HG02970 (cell line): ENCODE results near the gene GSTO2.

ENCODE experiments used
- ATAC-seq: cut with Tn5 transposase; IDR thresholded peaks from one replicate; pipeline ENCODE4 v1.9.1; 2021; ENCODE audit warnings: mild to moderate bottlenecking, moderate library complexity, moderate number of reproducible peaks; ENCODE audit not compliant: unreplicated experiment, low FRiP score

GSTO2 gene

DNA sequence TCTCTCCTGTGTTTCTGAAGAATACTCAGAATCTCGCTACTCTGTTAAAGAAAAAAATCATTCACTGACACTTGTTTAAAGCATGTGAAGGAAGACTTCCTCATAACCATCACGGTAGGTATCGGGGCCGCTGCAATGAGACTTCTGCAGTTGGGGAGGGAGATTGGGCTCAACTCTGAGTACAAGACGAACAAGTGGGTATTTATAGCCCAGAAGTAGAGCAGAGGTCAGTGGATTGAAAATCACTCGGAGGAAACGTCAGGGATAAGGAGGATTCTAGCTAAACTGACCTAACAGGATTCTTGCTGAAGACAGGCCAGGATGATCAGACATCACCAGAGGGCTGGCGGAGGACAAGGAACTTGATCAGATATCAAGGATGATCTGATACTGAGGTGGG lies 35.9 kb downstream of the GSTO2 start:
- ATAC-seq = no peak

GRCh38 chr10:104306897-104307296 lies 37.9 kb downstream of the GSTO2 start:
- no peak for ATAC-seq

DNA sequence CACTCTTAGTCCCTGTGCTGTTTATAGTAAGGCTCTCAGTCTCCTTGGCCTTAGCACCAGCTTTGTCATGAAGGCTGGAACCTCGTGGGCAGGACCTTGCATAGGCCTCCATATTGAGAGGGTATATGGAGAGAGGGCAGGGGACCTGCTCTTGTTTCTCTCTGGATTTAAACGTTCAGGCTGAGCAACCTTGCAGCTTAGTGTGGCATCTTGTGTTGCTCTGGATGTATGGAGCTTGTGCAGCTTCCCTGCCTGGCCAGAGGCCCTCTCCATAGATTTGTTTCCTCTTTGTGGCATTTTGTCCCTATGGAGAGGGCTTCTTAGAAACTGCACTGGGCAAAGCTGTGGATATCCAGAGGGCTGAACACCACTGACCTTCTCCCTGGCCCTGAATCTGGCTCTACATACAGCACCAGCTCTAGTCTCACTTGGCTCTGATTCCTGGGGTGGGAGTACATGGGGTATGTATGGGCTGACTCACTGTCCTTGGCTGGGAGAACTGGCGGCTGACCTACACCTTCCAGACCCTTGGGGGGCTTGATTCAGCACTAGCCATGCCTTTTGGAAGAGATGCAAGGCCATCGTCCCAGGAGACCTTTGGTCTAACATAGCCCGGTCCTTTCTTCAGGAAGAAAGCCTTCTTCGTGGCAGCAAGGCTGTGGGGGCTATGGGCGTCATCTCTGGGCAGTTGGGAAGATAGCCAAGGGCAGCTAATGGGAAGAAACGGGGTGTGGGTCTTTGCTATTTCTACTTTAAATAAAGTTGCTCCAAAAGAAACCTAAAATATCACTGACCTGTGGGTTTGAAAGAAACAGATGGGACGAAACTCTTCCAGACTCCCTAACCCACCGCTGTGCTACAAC lies 38.8 kb downstream of the GSTO2 start:
- no peak for ATAC-seq

GRCh38 chr10:104308439-104308903 lies 39.5 kb downstream of the GSTO2 start:
- ATAC-seq = peak; percentile 50

DNA sequence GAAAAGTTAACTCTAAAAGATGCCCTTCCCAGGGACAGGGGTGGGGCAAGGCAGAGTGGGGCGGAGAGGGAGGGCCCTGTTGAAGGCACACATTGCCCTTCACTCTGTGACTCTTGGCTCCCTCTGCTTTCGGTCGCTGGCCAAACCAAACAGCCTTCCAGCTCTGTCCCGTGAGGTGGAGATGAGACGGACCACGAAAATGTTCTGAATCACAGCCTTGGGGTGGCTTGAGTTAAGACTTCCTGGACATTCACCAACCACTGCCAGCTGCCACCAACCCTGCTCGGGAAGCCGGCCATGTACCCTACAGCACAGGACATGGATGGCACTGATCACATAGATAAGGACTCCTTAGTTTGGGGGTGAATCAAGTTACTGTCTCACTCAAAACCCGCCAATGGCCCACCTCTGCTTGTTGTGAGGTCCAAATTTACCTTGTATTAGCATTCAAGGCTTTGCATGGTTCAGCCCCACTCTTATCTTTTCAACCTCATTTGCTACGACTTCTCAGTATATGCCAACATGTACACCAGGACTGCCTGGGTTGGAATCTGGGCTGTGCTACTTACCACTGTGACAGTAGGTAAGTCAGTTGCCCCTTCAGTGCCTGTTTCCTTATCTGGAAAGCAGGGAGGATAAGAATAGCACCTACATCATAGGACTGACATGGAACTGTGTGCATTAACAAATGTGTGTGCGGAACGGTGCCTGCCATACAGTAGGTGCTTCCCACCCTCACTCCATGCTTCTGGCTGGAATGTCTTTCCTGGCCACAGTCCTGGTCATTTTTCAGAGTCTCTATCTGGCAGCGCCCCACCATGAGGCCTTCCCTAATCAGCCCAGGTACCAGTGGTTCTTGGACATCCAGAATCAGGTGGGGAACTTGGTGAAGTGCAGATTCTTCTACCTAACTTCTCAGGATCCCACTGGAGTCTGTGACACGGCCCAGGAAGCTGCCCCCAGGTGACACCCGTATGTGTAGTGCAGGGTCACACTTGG lies 41.3 kb downstream of the GSTO2 start:
- no peak for ATAC-seq

- ATAC-seq = no peak
Observed at GRCh38 chr10:104311184-104311720, 42.3 kb downstream of the GSTO2 start.

GRCh38 chr10:104314591-104315485 lies 45.9 kb downstream of the GSTO2 start:
- no peak for ATAC-seq

GRCh38 chr10:104315486-104315921 lies 46.5 kb downstream of the GSTO2 start:
- no peak for ATAC-seq

DNA sequence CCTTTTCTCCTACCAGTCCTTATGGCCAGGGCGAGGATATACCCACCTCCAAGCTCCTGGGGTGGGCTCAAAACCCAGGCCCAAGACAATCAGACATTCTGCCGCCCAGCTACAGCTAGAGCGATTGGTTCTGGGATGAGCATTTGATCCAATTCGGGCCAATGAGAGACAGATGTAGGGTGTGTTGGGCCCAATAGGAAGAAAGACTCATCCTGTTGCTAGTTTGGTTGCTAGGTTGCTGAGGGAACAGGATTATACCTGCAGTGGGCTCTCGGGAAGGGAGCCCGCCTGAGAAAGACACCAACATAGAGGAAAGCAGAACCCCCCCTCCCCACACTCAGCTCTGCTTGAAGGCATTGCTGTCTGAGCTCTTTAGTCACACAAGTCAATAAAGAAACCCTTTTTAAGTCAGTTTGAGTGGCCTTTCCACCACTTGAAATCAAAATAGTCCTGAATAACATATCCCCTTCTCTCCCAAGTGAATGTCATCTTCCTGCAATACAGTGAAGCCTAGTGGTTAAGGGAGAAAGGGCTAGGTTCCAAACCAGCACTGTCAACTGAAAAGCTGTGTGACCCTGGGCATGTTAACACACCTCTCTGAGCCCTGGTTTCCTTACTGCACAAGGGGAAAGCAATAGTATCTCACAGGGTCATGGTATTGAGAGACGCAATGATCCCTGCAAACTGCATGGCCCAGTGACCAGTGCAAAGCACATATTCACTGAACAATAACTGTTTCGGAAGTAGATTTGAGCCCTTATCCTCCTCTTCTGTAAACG lies 47.5 kb downstream of the GSTO2 start:
- ATAC-seq = no peak

GRCh38 chr10:104317269-104317710 lies 48.3 kb downstream of the GSTO2 start:
- ATAC-seq = no peak

DNA sequence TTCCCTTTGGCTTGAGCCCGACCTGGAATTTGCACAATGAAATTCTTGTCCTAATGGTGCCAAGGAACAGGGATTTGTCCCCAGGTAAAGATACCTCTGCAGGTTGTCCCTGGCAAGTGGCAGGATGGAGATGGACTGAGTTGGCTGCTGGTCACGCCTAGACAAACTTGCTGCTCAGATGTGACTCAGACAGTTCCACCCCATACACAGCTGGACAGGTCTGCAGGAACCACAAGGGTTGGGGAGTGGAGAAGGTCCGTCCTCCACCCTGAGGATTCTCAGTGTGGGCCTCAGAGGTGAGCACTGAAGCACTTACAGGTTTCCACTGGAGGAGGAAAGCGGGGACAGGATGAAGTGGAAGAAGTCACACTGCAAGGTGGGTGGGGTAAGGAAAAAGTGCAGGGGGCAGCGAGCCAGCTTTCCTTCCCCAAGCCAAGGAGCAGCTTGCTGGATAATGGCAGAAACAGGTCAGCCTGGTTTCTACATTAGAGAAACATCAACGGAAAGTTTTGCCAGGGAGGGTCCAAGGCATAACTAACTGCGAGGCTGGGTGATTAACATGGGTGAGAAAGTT lies 48.8 kb downstream of the GSTO2 start:
- ATAC-seq = no peak

DNA sequence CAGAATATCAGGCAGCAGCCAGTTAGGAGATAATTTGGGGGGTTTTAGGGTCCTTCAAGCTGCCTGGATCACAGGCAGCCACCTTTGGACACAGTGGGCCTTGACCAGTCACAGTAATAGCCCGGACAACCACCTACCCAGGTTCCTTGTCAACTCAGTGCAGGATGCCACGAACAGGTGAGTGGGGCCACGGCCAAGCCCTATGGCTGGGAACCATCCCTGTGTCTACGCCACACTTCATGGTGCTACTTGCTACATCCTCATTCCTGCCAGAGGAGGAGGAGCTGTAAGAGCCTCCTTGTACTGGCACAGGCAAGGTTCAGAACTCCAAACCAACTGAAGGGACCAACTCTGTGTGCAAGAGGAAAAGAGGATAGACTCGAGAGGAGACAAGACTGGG lies 49.3 kb downstream of the GSTO2 start:
- no peak for ATAC-seq

GRCh38 chr10:104318810-104319741 lies 50.1 kb downstream of the GSTO2 start:
- ATAC-seq = no peak

GRCh38 chr10:104321226-104321625 lies 52.2 kb downstream of the GSTO2 start:
- ATAC-seq = no peak

DNA sequence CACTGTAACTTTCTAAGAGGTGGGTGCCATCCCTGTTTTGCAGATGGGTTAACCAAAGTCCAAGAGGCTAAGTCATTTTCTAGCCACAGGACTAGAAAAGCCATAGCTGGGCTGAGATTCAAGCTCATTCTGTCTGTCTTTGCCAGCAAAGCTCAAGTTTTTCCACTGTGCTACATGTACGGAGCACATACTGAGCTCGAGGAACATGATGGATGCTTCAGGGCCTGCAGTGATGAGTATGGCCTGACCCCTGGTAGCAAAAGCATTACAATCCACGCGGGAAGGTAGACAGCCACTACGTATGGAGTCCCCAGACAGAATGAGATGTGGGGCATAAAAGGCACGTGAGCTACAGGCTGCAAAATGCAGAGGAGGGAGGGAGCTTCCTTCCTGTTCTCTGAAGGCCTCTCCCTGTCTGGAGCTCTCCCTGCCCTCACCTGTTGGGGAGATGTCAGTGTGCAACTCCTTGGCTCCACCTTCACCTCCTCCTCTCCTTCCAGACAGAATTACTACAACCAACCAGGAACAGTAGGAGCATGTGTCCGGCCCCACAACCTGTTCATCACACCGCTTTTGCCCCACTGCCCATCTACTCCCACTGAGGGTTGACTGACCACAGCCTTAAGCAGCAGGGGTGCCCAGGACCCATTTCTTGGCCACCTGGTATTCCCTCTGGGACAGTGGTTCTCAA lies 52.9 kb downstream of the GSTO2 start:
- no peak for ATAC-seq

GRCh38 chr10:104322416-104322782 lies 53.4 kb downstream of the GSTO2 start:
- no peak for ATAC-seq

- ATAC-seq = no peak
Observed at GRCh38 chr10:104323085-104323484, 54.1 kb downstream of the GSTO2 start.
